ENCODE data around the gene WNK4.
A peak's percentile ranks its signal among the peaks of the same experiment; 100 is the strongest.

Gene WNK4

DNA sequence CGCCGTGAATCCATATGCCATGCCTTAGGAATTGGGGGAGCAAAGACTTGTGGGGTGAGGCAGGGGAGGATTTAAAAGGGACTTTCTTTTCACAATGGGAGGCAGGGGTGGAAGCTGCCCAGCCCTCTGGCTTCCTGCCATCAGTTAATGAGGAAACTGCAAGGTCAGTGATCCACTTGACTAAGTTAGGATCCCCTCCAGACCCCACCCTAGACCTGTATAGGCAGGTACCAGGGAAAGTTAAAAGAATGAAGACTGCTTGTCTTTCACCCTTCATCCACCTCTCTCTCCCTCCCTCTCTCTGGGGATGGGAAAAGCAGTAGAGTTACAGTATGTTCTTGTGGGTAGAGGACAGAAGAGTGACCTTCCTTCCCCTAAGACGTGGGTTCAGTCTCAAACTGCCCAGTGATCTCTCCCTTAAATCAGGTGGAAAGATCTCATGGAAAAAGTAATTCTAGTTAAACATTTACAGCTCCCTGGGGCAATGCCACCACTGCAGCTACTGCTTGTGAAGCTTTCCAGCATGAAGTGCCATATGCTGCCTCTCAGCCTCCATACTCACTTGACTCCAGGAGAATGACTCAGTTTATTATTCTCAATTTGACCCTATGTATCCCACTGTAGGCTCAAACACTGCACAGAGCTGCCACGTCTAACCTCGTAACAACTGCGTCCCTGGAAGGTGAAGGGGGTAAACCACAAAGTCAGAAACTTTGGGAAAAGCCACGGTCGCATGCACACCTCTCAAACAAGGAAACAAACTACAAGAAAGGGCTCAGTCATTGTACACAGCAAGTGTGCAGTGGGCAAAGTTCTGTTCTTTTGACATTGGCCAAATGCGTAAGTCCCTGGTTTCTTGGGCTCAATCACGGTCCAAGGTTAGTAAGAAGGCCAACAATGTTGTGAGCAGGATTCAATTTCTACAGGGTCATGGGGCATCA lies 16.9 kb downstream of the WNK4 start:
- DNase-seq, result no peak

DNA sequence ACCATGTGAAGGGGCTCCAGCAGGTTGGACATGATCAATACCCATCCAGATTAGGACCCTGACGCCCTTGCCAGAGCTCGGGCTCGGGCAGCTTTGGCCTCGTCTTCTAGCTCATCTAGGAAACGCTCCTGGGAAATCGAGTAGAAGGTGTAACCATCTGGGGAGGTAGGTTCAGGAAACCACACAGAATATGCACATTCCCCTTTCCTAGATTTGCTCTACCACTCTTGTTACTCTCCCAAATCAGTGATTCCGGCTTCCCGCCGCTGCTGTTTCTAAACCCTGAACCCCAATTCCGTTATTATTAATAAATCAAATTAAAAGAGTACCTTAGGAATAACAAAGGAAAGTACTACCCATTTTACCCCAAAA lies 17.6 kb downstream of the WNK4 start:
- no peak for DNase-seq

DNA sequence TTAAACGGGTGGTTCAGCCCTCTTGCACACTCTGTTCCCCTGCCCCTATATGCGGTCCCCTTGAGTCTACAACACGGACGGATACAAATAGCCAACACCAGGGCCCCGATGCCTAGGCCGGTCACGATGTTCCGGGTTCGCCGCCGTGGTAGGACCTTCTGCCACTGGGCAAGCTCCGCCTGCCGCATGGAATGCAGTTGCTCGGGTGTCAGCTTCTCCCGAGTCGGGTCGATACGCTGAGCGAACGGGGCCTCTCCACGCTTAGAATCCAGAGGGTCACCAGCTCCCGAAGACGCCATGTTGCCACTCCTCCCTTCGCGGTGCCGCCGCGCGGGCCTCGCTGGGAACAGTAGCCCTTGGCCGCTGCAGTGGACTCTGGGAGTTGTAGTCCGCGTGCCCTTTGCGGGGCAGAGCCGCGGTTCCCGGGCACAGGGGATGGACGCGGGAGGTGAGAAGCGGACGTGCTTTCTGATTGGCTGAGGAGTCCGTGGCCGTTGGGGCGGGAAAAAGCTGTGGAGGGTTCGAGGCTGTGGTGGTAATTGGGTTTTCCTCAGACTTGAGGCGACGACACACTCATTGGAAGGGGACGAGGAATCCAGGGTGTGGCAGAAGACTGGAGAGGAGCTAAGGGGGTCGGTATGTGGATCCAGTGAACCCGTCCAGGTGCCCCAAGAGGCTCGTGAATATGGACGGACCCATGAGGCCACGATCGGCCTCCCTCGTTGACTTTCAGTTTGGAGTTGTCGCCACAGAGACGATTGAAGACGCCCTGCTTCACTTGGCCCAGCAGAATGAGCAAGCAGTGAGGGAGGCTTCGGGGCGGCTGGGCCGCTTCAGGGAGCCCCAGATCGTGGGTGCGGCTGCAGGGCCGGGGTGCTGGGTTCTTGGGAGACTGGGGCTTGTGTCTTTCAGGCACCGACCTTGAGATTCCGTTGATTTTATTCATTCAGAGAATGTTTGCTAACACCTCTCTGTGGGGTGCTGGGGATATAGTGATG lies 18.3 kb downstream of the WNK4 start, which contains the start of the genes CNTD1 and COA3:
Gene CNTD1, plus strand, starts transcription at position 479 of the 998 bp plus-strand sequence. Its CDS starts 207 bp downstream, at position 686.
Gene COA3, minus strand, starts transcription at position 322 of the 998 bp plus-strand sequence. Its CDS starts 23 bp downstream, at position 299.
- peak; percentile 66 for DNase-seq

DNA sequence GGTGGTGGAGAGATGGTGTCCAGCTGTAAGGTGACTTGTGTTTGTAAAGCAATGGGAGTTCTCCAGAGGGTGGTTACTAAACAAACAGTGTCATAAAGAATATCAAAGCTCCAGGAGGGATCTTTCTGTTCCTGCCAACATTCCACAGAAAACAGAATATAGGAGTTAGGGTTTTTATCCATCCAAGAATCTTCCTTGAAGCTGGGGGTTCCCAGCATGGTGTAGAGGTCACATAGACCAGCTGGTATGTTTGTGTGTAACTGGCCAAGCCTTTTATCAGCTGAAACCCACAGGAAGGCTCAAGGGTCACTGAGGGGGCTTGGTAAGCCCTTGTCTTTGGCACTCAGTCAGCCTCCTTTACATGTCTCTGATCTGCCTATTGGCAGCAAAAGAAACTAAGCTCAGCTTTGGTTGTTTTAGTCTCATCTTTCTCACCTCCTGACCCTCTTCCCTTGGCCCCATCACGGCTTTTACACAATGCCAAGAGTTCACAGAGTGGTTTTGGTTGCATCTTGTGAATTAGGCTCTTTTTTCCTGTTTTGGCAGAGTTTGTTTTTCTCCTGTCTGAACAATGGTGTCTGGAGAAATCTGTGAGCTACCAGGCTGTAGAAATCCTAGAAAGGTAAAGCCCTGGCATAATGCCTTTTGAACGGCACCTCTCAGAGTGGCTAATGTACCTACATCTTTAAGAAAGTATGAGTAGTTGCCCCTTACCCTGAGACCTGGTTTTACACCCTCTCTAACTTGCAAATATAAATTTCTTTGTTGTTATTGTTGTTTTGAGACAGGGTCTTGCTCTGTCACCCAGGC lies 22.9 kb downstream of the WNK4 start:
- no peak for DNase-seq

DNA sequence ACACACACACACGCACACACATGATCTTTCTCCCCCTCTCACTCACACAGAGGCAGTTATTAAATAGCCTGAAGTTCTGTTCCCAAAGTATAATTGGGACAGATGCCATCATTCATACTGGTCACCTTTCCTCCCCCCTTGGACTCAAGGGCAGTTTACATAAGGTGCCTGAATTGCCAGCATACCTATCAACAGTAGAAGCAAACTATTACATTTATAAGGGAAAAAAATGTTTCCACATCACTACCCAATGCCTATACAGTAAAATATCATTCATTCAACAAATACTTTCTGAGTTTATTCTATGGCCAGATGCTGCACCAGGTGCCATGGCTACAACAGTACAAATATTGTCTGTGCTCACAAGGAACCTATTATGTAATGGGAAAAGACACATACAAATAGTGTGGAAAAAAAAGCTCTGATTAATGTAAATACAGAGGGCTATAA lies 24.5 kb downstream of the WNK4 start:
- no peak for DNase-seq

DNA sequence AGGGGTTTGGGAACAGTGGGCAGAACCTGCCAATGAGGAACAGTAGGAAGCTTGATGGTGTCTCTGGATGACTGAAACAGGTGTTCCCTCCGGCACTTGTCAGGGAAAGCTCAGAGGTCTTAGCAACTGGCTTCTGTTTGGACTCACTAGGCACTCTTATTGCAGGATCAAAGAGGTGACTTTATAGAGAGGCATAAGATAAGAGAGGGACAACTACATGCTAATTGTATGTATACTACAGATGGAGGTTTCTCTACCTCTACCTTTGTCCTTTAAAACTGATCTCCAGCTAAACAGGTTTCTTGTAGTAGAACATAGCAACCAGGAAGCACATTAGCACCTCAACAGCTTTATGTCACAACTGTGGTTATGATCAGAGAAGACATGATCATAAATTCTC lies 25.8 kb downstream of the WNK4 start:
- no peak for DNase-seq

DNA sequence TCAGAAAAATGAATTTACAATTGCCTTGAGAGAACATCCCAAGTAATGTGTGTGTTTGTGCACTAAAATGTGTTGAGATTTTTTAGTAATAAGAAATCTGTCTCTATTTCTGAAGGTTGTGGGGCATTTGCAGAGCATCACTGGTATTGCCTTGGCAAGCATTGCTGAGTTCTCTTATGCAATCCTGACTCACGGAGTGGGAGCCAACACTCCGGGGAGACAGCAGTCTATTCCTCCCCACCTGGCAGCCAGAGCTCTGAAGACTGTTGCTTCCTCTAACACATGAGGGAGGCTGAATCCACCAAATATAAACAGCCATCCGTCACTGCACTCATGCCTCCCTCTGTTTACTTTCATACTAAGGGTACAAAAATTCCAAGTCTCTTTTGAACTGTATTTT lies 28.8 kb downstream of the WNK4 start:
- no peak for DNase-seq

DNA sequence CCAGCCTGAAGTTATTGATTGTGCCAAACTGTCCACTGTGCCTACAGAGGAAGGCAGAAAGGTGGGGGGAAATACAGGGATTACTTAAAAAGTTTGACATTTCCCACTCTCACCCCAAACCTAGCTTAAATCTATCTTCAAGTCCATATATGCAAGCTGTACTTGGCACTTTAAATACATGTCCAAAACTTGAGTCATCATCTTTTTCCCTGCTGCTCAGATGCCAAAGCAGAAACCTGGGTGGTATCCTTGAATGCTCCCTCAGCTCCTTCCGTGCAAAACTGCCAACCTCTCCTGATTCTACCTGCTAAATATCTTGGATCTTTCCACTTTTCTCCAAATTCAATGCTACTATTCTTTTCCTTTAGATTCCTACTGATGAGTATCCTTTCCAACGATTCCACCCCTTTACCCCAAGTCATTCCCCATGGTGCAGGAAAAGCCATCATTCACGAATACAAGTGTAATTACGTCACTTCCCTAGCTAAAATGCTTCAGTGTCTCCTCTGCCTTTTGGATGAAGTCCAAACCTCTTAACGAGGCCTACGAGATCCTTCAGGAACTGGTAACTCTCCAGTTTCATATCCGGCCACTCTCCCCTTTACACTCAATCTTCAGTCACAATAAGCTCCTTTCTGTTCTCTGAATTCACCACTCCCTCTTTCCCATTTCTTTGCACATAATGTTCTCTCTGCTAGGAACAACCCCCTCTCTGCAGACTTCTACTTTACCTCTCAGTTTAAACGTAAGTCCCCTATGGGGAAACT lies 34.4 kb downstream of the WNK4 start:
- DNase-seq, result no peak

DNA sequence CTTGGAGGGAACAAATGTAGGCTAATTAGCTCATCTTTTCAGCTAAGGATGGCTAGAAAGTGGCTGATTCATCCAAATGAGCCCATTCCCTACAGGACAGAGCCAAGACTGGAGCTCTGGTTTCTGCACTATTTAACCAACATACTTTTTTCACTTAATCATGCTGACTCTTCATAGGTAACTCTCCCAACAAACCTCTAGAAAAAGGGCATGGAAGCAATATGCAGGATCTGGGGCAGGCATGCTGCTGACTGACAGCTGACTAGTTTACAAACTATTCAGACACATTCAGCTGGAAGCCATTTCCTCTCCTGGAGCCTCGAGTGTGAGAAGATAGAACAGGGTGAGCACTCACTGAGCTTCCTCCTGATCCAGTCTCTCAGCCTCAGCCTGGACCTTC lies 37.5 kb downstream of the WNK4 start:
- DNase-seq, result no peak

DNA sequence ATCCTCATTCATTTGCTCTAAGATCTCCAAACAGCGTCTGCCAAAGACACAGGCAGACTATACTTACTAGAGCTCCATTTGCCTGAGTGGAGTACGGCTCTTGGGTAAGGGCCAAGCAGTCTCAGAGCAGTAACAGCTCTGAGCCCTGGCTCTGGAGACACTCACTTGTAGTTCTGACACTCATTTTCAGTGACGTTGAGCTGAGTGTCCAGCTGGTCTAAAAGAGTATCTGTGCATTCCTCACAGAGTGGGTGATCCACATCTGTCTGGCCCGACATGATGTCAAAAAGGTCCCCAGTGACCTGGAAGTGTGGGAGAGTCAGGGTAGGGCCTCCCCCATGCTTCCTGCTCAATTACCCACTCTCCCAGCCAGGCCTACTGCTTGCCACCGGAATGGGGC lies 38.0 kb downstream of the WNK4 start:
- DNase-seq, result no peak

DNA sequence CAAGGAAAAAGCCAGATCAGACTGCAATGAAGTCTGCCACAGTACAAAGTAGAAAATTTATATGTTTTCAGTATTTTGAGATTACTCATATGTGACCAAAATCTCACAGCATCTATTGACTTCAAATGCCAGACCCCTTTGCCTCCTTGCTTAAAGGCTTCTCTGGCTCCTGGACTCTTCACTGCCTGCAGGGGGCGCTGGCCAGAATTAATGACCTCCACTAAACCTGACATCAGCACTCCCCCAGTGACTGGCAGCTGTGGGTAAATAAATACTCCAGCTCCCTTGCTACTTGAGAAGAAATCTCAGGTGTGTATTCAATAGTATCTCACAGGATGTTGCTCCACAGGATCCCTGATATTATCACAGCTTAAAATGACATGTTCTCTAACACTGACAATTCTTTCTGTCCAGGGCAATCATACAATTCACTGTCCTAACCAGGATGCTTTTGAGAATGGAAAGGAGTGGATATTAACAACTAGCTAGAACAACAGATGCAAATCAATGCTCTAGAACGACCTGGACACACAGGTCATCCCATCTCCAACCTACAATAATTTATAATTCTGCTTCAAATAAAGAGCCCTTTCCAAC lies 39.6 kb downstream of the WNK4 start:
- peak; percentile 45 for DNase-seq

DNA sequence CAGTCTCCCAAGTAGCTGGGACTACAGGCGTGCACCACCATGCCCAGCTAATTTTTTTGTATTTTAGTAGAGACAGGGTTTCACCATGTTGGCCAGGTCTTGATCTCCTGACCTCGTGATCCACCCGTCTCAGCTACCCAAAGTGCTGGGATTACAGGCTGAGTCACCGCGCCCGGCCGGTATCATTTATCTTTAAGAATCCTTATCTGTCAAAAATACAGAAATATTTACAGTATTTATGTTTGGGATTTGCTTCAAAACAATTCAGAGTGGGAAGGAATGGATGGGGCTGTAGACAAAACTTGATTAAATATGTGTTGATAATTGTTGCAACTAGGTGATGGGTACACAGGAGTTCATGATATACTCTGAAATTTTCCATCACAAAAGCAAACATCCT lies 40.8 kb downstream of the WNK4 start:
- no peak for DNase-seq

DNA sequence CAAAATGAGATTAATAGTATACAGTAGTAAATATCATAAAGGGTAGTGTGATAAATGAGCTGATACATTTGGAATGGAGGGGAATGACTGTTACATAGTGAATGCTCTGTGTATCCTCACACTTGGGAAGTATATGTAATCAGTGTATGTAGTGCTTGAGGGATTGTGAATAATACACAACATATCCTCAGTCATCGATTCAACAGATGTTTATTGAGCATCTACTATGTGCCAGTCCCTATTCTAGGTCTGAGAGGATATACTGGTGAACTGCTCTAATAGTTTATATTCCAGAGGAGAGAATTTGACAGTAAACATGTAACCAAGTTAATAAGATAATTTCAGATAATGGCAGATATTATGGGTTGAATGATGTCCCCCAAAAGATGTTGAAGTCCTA lies 47.1 kb downstream of the WNK4 start:
- DNase-seq, result no peak

DNA sequence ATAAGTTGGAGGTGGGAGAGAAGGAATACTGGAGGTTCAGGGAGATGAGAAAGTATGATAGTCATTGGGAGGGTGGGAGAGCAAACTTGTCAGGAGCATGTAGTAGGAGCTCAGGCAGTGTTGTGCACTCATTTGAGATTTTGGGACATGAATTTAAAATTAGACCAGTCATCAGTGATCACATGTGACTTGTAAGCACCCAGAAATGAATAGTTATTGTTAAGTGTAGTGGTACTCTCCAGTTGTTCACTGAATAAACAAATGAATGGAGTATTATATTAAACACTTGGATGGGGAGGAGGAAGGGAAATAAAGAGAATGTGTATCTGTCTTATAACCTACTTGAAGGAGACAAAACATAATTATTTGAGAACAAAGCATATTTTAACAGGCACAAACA lies 50.6 kb downstream of the WNK4 start:
- no peak for DNase-seq

DNA sequence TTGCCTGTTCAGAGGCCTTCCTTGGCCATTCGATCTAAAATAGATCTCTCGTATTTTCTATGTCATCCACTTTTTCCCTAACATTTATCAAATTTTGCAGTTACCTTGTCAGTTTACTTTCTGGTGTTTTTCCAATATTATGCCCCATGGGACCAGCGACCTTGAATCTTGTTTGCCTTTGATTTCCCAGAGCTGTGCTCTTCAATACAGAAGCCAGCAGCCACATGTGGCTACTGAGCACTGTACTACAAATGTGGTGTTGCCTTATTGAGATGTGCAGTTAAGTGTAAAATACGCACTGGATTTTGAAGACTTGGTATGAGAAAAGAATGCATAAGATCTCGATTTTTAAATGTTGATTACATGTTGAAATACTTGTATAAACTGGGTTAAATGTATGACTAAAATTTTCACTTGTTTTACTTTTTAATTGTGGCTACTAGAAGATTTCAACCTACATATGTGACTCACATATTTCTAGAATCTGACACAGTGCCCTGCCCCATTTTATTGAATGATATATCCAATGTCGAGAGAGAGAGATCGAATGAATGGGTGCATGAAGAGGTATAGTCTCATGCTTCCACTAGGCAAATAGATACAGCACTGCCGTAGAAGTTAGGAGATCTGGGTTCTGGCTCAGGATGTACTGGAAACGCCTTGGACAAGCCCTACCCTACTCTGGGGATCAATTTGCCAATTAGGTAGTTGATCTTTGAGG lies 52.0 kb downstream of the WNK4 start:
- no peak for DNase-seq

DNA sequence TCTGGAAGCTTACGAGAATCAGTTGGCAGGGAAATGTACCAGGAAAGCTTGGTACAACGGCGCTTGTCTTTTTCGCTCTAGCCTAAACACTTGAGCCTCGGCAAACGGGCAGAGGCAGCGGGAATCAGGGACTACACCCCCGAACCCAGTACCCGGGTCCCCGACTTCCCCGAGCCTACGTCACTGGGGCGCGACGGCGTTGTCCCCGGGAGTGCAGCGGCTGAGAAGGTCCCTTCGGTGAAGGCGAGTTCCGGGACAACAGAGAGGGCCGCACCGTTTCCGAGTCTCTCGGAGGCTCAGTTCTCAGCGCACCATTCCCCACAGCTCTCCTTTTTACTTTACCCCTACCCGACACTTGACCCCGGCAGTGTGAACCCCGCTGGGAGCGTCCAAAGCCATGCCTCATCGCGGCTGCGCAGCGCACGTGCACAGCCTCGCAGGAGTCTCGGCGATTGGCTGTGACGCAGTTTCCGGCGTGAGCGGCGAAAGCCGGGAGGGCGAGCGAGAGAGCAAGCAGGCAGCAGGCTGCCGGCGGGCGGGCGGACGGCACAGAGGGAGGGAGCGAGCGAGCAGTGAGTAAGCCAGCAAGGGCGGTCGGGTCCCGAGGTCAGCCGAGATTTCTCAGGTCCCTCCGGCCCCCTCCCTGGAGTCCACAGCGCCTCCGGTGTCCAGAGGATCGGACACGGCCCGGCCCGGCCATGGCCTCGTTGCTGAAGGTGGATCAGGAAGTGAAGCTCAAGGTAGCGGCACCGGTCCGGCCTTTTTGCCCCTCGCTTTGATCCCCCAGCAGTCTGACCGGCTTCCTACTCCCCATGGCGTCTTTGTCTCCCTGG lies 52.7 kb downstream of the WNK4 start, which contains the start of gene PSME3:
Gene PSME3, plus strand, starts transcription at position 464 of the 833 bp plus-strand sequence. Its CDS starts 235 bp downstream, at position 699.
- peak; percentile 87 for DNase-seq

DNA sequence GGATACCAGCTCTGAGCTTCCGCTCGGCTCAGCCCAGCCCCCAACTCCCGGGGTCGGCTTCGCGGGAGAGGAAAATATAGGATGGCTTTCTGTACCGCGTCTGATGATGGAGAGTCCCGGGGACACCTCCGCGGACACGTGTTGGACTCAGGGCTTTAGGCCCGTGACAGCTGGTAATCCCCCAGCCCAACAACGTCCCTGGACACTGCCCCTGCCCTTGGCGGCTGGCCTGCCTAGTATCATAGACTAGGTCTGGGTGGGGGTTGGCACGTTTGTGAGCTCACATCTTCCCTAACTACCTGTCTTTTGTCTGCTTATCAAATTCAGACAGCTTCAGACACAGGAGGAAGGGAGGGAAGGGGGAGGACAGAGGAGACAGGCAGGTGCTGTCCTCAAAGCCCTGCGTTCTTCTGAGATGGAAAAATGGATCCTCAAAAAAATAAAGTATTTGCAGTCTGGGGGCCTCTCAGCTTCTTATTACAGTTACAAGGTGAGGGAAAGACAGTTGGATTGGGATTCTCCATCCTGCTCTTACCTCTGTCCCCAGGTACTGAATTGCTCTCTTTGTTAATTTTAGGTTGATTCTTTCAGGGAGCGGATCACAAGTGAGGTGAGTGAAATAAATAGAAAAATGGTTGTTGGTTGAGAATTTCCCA lies 53.5 kb downstream of the WNK4 start:
- DNase-seq, result no peak

DNA sequence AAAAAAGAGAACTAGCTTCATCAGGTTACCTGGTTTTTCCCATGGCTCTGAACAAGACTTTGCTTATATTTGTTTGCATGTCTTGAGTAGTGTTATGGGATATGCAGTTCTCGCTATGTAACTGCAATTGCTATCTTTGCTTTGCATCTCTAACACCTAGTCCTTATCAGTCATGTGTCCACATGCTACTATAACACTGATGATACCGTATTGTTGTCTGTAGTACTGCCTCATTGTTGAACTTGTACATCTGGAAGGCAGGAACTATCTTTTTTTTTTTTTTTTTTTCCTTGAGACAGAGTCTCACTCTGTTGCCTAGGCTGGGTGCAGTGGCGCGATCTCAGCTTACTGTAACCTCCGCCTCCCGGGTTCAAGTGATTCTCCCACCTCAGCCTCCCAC lies 55.3 kb downstream of the WNK4 start:
- no peak for DNase-seq

Data from NK-92 treated with Interleukin-12 subunit alpha and Interleukin-12 subunit beta, amount 100 ng/mL, for 24 hours (cell line).